Heart left ventricle (tissue), 16 donors: ENCODE data around the gene PXT1. TPM values are rescaled to one million over a fixed set of nuclear protein-coding genes. Genes with fewer than 3 reads are reported as not detected.

Source experiments
- ATAC-seq, 4 donors: fragments of 200-7000 bp; cut with Tn5 transposase; one replicate each; pipeline ENCODE4 v1.9.1; 2020 to 2022; ENCODE audit warnings: moderate library complexity in 4 of 4, mild to moderate bottlenecking in 3 of 4, moderate number of reproducible peaks in 1 of 4
- DNase-seq, 5 donors: peaks; one replicate each; pipeline ENCODE4 v3.0.0-alpha.2; 2020
- H3K27ac ChIP-seq, 12 donors: fragments of 200-600 bp; sonication (generic) in 4 of 12; one replicate each; pipeline versions ENCODE4 v1.5.0 to v1.8.0; 2016 to 2022; ENCODE audit warnings: mild to moderate bottlenecking in 2 of 12
- H3K27me3 ChIP-seq, 9 donors: fragments of 200-600 bp; sonication (generic) in 2 of 9; one replicate each; pipeline versions ENCODE4 v1.5.1 to v1.8.0; 2016 to 2022; ENCODE audit warnings: mild to moderate bottlenecking in 3 of 9
- H3K36me3 ChIP-seq, 9 donors: fragments of 200-600 bp; sonication (generic) in 2 of 9; one replicate each; pipeline versions ENCODE4 v1.5.0 to v1.8.0; 2018 to 2022; ENCODE audit warnings: mild to moderate bottlenecking in 2 of 9
- H3K4me1 ChIP-seq, 12 donors: fragments of 200-600 bp; sonication (generic) in 4 of 12; one replicate each; pipeline versions ENCODE4 v1.5.0 to v1.8.0; 2016 to 2022; ENCODE audit warnings: mild to moderate bottlenecking in 3 of 12
- H3K4me3 ChIP-seq, 12 donors: fragments of 200-600 bp; sonication (generic) in 4 of 12; one replicate each; pipeline versions ENCODE4 v1.5.0 to v1.8.0; 2017 to 2022; ENCODE audit warnings: mild to moderate bottlenecking in 9 of 12, moderate library complexity in 4 of 12
- H3K9me3 ChIP-seq, 12 donors: fragments of 200-600 bp; sonication (generic) in 4 of 12; one replicate each; pipeline versions ENCODE4 v1.5.0 to v1.8.0; 2016 to 2022; ENCODE audit warnings: mild to moderate bottlenecking in 1 of 12
- CTCF ChIP-seq, 12 donors: fragments of 200-600 bp; sonication (generic) in 4 of 12; IDR thresholded peaks; one replicate each; pipeline versions ENCODE4 v1.5.0 to v1.8.0; 2018 to 2022; ENCODE audit warnings: antibody characterized with exemption in 12 of 12, mild to moderate bottlenecking in 5 of 12
- POLR2A ChIP-seq, 2 donors: fragments of 450-650 bp; IDR thresholded peaks; one replicate each; pipeline ENCODE4 v1.6.1; 2017; ENCODE audit warnings: antibody characterized with exemption in 2 of 2, mild to moderate bottlenecking in 2 of 2, moderate library complexity in 2 of 2
- WGBS, 4 donors: extraction: QIAGEN DNeasy Blood & Tissue Kit in 2 of 4; methylation state at CpG; one replicate each; pipeline versions ENCODE4 v1.1.5 to v1.1.7; 2013 to 2018; 5-methylcytosine and 5-hydroxymethylcytosine counted together
- intact Hi-C, 10 donors: fragments of 100-400 bp; cut with DNase I; formaldehyde crosslinking; loops; one replicate each; pipeline versions ENCODE4 v1.11.1 to v1.14.2; 2022
- polyA plus RNA-seq, 2 donors: library from polyadenylated mRNA; stranded (reverse); fragments of 200-250 nt; gene quantifications; one replicate each; pipeline ENCODE4 v1.2.3, GENCODE V29; 2013
- total RNA-seq, 9 donors: library from RNA; depleted of rRNA in 2 of 9; stranded (reverse); fragments of >200 nt in 2 of 9; fragmentation: NEBNext Ultra II Directional in 3 of 9; extraction: Animal tissue kit (Norgen Biotek cat#: 25700) in 3 of 9; gene quantifications; one replicate each; pipeline versions ENCODE4 v1.1.0 to v1.2.4, GENCODE V29; 2016 to 2023
- donor health status: ischemic (EF 13 %, LVEDD 7.1; RV severe dilation, severe dysfunction).
- donor health status: healthy with polysubstance abuse.
- donor health status: DM: no; HTN: yes; CAD: no.
- donor health status: DM: no; HTN: no; CAD: no.
- donor health status: ischemic (EF 25% LVEDD 6.9; RV normal size, moderate dysfunction).
- donor health status: ischemic (EF 25% LVEDD 5.7; RV mildly dilated, moderate dysfunction).
- donor health status: healthy.
- donor health status: DM: yes; HTN: yes; CAD: no.
- donor health status: ischemic (EF 35%, LVEDD 5.7; RV mildly dilated, moderate dysfunction).
- donor health status: nonischemic (EF 11% LVEDD 7.7; RV severe dilation, severe dysfunction).
- donor health status: DM: yes; HTN: yes; CAD: no.
- donor health status: PGD.
- donor health status: ischemic (EF 29% LVEDD 5.4; RV normal size, mild dysfunction).
- donor health status: nonischemic (EF 23%, LVEDD 6.1; RV moderate dilation, normal function).

The PXT1 gene
- total and polyA plus RNA-seq, 11 donors: 0.11 to 0.59 (median 0.32) TPM; not detected in 5

- WGBS, 4 donors: 88 to 95% (median 90%) methylated on average over 1 of the region's 1 CpG
- intact Hi-C loops: no loop called here
- peaks cover 0 to 45% (median 10%) of the 10 kb centered on the region in 12 donors for H3K4me1 ChIP-seq
- H3K36me3 ChIP-seq: no peaks in the 10 kb centered on the region
- no peaks in the 10 kb centered on the region for H3K27me3 ChIP-seq
- no peaks in the 10 kb centered on the region for H3K9me3 ChIP-seq
- ATAC-seq (no peak), DNase-seq (no peak)
- H3K27ac ChIP-seq: no peak overlapping the region
- no peak overlapping the region for H3K4me3 ChIP-seq
- no peak for TF ChIP-seq POLR2A (IDR thresholded peaks at IDR 0.05)
- TF ChIP-seq CTCF (IDR thresholded peaks at IDR 0.05): no peak
These were observed 21.6 kb upstream of the PXT1 start for GRCh38 chr6:36464233-36464632.

GRCh38 chr6:36463676-36464075 lies 21.0 kb upstream of the PXT1 start:
- intact Hi-C loops: no loop called here
- TF ChIP-seq CTCF (IDR thresholded peaks at IDR 0.05) (no peak), POLR2A (IDR thresholded peaks at IDR 0.05) (no peak)
- Histone ChIP-seq H3K9me3 (no peaks in the 10 kb centered on the region), H3K36me3 (no peaks in the 10 kb centered on the region), H3K4me1 (peaks cover 0 to 45% (median 10%) of the 10 kb centered on the region in 12 donors), H3K27ac (no peak overlapping the region), H3K4me3 (no peak overlapping the region), H3K27me3 (no peaks in the 10 kb centered on the region)
- DNase-seq (no peak), ATAC-seq (no peak)
- WGBS, 4 donors: 55 to 72% (median 65%) methylated on average over 1 of the region's 1 CpG

- no peak for TF ChIP-seq CTCF (IDR thresholded peaks at IDR 0.05)
- no peak for TF ChIP-seq POLR2A (IDR thresholded peaks at IDR 0.05)
- Histone ChIP-seq H3K4me3 (no peak overlapping the region), H3K4me1 (peaks cover 0 to 45% (median 10%) of the 10 kb centered on the region in 12 donors), H3K27ac (no peak overlapping the region), H3K9me3 (no peaks in the 10 kb centered on the region), H3K36me3 (no peaks in the 10 kb centered on the region), H3K27me3 (no peaks in the 10 kb centered on the region)
- ATAC-seq: peak in 1 of 4 donors; percentile 33
- no peak for DNase-seq
- intact Hi-C loops: no loop called here
- WGBS, 4 donors: 23 to 39% (median 30%) methylated on average over 3 of the region's 3 CpGs
These were observed 19.0 kb upstream of the PXT1 start for GRCh38 chr6:36461646-36462045.

- ATAC-seq (no peak), DNase-seq (no peak)
- Histone ChIP-seq H3K27me3 (no peaks in the 10 kb centered on the region), H3K4me3 (no peak overlapping the region), H3K27ac (no peak overlapping the region), H3K36me3 (no peaks in the 10 kb centered on the region), H3K9me3 (no peaks in the 10 kb centered on the region), H3K4me1 (peaks cover 0 to 45% (median 10%) of the 10 kb centered on the region in 12 donors)
- intact Hi-C loops: no loop called here
- no peak for TF ChIP-seq POLR2A (IDR thresholded peaks at IDR 0.05)
- TF ChIP-seq CTCF (IDR thresholded peaks at IDR 0.05): no peak
These were observed 18.3 kb upstream of the PXT1 start for GRCh38 chr6:36460916-36461315.
